Embryonic facial prominence (tissue), 1 donor: ENCODE measurements around the gene ZNF488.

ENCODE experiments used
- DNase-seq: peaks from one replicate; pipeline ENCODE4 v3.0.0-alpha.2; 2016; ENCODE audit errors: extremely low spot score

The ZNF488 gene

GRCh38 chr10:47381427-47382379, 2.4 kb downstream of the ZNF488 start:
- DNase-seq = no peak

GRCh38 chr10:47381103-47381395, 3.0 kb downstream of the ZNF488 start:
- no peak for DNase-seq

DNA sequence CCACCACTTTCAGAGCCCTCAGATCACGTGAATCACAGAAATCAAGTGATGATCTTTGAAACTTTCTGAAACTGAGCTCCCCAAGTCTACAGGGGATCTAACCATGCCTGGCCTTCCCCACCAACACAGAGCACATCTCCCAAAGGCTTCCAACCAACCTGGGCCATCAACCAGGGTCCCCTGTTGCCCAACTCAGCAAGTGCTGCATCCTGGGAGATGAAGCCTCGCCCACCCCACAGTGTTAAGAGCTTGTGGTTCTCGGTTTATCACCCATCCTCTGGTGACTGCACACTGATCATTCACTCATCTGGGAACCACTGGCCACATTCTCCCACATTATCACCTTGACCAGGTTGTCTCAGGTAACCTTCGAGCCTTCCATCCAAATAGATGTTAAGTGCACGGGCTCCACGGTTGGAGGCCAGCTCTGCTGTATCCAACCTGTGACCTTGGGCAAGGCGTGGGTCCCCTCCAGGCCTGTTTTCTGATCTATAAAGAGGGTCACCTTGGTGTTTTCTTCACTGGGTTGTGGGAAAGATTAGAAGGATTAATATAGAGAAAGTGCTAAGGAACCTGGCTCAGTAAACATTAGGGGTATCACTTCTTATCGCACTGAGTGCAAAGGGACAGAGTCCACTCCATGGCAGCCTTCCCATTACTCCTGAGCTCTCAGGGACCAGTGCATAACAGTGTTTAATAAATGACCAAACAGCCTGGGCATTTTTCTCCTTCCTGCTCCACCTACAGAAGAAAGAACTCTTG, 3.6 kb downstream of the ZNF488 start:
- no peak for DNase-seq

- no peak for DNase-seq
Observed at GRCh38 chr10:47379901-47380300, 4.2 kb downstream of the ZNF488 start.

DNA sequence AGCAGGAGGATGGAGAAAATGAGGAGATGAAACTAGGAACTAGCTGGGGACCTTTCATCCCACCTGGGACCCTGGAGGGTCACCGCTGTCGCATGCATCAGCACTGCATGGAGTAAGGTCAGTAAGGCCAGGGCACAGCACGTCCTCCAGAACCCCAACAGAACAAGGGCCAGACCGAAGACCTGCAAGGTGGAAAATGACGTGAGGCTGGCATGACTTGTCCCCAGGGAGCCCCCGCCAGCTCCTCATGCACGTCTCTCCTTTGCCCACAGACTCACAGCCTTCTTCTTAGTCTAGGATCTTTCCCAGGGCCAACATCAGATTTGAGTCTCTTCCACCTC, 4.7 kb downstream of the ZNF488 start:
- no peak for DNase-seq

- no peak for DNase-seq
Observed at GRCh38 chr10:47378606-47379444, 5.3 kb downstream of the ZNF488 start.

DNA sequence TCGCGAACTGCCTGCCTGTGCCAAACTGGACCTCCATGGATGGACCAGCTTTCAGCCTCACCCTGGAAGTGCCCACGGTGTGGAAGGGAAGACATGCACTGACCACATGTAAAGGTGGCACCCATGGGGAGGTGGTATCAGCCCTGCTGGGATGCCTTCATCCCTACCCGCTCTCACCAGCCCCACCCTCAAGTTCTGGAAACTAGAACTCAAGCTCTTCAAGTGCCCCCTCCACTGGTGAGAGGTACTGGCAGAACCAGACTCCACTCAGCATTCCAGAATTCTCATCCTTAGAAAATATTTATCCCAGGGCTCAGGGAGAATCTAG, 5.9 kb downstream of the ZNF488 start:
- no peak for DNase-seq

GRCh38 chr10:47376522-47377220, 7.4 kb downstream of the ZNF488 start:
- no peak for DNase-seq

DNA sequence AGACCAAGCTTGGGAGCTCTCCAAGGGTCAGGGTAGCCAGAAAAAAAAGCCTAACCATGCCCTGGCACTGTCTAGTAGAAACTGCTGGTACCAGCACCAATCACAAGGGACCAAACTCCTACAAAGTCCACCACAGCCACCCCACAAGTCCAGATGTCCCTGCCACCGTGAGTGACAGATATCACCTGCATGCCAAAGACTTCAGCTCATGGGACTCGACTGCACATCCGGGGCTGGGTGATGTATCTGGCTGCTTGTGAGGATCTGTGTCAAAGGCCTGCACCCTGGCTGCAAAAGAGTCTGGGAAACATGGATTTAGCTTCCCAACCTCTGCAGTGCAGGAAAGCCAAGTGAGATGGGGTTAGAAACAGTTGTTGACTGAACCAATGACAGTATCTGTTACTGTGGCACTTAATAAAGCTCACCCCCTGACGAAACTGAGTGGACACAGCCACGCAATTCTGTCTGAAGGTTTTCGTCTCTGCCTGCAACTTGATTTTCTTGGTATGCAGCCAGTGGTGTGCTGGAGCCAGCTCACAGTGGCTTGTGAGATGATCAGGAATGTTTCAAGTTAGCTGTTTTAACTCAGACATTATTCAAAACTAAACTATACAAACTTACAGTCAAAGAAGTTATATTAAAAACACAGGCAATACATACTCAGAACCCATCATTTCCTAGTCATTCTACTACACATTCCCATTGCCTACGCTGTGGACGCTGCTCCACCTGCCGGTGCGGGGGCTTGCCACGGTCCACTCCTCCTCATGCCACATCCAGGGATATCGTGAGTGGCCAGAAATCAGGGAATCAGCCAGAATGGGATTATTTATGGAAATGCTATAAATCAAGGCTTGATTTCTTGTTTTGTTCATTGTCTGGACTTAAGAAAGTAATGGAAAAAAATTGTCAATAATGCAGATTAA, 9.2 kb downstream of the ZNF488 start:
- DNase-seq = no peak

DNA sequence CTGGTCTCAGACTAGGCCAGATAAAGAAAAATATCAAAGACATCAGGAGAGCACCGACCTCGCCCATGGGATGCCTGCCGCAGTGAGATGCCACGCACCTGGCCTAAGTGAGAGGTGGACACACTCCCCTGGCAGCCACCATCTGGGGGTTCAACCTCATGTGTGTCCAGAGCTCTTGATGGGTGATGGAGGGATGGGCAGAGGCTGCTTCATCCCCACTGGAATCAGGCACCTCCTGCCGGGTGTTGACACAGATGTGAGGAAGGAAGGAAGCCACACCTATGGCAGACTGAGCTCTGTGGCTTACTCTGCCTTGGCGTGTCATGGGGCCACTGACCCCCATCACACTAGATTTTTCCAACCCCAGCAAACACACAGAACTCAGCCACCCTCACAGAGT, 11.4 kb downstream of the ZNF488 start:
- no peak for DNase-seq

- no peak for DNase-seq
Observed at GRCh38 chr10:47371629-47372485, 12.2 kb downstream of the ZNF488 start.

DNA sequence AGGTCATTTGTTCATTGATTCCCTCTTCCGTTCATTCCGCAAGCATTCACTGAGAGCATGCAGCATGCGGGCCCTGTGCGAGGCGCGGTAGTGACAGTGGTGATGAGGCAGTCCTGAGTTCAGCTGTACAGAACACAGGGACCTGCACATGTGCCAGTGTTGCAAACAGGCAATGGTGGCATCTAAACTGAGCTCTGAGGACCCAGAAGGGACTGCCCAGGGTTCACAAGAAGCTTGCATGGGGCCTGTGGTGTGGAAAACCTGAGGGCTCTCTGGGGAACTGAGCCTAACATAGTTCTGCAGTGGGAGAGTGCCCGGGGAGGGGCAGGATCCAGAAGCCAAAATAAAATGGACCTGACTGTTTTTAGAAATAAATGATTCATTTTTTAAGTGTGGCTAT, 13.2 kb downstream of the ZNF488 start:
- no peak for DNase-seq

DNA sequence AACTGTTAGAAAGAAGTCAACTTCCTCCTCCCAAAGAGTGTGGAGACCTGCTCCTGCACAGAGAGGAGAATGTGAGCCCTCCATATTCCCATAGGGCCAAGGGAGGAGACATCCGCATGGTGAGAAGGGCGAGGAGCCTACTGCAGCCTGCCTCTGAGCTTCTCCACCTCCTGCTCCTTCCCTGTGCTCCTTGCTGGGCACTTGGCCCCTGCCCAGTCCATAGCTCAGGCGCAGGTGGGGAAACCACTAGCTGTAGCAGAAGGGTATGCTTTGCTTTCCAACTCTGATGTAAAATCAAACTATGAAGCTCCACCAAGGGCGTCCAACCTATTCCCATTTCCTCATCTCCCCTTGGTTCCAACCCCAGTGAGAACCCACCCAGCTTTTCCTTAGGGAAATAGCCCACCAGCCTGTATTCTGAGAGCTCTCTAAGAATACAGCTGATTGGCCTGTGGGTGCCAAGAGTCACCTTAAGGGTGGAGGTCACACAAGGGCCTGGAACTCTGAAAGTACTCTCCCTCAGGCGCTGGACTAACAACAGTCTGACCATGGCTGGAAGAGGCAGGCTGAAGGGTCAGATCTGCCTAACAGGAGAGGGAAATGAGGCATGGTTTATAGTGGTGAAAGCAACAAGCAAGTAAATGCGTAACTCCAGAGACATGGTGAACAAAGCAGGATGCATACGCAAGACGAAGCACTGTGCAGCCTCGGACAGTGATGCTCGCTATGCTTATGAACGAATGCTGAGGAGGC, 13.9 kb downstream of the ZNF488 start:
- DNase-seq = no peak

DNA sequence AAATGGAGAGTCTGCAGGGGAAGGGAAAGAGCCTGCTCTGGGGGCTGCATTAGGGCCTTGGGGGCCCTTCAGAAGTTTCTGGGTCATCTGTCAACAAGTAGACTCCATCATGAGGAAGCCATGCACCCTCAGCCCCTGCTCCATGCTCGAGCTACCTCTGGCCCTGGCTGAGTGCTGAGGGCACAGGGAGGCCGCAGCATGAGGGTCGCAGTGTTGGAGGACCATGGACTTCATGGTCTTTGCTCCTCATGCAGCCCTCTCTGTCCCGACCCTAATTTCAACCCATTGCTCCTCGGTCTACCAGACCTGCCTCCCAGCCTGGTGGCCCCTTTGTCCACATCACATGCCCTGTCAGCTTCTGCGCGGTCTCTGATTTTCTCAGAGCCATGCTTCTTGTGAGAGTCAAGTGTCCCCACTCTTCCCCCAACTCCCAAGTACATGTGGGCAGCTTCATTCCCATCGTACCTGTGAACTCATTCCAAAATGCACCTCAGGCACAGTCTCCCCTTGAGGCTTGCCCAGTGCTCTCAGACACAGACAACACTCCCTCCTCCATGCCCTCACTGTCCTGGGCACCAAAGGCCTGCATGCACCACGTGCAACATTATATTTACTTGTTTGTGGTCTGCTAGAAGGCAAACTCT, 14.7 kb downstream of the ZNF488 start:
- DNase-seq = no peak

- DNase-seq = no peak
Observed at GRCh38 chr10:47368431-47369180, 15.5 kb downstream of the ZNF488 start.

DNA sequence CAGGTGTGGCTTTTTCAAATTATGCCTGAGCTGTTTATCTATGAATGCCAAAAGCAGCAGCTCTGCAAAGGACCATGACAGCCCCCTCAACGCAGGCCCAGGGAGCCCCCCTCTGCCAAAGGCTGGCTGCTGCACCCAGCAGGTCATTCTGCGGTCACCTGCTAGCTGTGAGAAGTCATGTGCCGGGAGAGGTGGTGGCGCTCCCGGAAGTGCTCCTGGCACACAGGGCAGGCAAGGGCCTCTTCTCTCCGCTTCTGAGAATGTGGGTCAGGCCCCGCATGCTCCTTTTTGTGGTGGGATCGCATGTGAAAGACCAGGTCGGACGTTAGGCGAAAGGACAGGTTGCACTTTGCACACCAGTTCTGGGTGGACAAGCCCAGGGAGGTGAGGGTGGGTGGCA, 16.4 kb downstream of the ZNF488 start:
- DNase-seq = no peak

DNA sequence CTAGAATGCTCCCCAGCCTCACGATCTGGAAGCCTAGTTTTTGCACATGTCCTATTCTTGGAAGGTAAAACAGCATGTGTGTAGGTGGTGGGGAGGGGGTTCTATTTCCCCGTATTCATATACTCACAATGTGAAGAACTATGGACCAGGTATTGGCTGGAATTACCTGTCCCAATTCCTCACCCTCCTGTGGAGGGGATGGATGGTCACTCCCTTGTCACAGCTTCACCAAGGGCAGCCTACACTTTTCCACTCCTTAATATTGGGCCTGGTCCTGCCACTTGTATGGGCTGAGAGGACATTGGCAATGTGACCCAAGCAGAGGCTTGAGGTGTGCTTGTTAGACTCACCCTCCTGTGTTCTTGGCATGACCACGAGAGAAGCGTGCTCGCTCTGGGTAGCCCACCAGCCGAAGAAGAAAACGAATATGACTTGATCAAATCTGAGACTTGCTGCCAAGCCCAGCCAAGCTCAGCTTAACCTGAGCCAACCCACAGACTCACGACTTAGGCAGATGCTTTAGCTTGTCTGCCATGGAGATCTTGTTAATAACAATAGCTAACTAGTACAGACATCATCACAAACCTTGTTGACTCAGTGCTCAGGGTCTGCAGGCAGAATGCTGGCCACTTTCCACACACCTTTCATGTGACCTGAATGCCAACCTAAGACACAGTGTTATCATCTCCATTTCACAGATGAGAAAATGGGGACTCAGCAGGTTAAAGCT, 17.2 kb downstream of the ZNF488 start:
- DNase-seq = no peak
